GM12878 (cell line): ENCODE measurements around the gene COL28A1. TPM values are rescaled to one million over a fixed set of nuclear protein-coding genes. Genes with fewer than 3 reads are reported as not detected.

Experiments
- ATAC-seq: fragments of 200-7000 bp; cut with Tn5 transposase; 3 replicates; pipeline ENCODE4 v1.9.1; 2020; ENCODE audit warnings: mild to moderate bottlenecking, moderate library complexity
- BruUV-seq: library from RNA; stranded (reverse); fragments of 400-500 nt; replicated peaks from 2 replicates; lab custom pipeline; 2021; lab: Mats Ljungman, UMichigan
- CTCF ChIA-PET: fragments of 300-600 bp; sonication (Branson Sonifier 250); formaldehyde crosslinking; extraction: SDS; loops from one replicate; lab custom pipeline; 2021; ENCODE audit warnings: inconsistent platforms; lab: Yijun Ruan, JAX
- POLR2A ChIA-PET: fragments of 350-600 bp; formaldehyde crosslinking; extraction: SDS; loops from one replicate; lab custom pipeline; 2021; ENCODE audit warnings: inconsistent platforms; lab: Charles Lee
- RAD21 ChIA-PET: fragments of 300-600 bp; sonication (Branson Sonifier 250); formaldehyde crosslinking; loops from one replicate; lab custom pipeline; 2023; ENCODE audit warnings: antibody characterized with exemption; ENCODE audit not compliant: unreplicated experiment; lab: Charles Lee
- SMC1A ChIA-PET: fragments of 300-600 bp; sonication (Branson Sonifier 250); formaldehyde crosslinking; loops from one replicate; lab custom pipeline; 2023; ENCODE audit not compliant: unreplicated experiment, uncharacterized antibody; lab: Charles Lee
- DNase-seq: peaks from one replicate; pipeline ENCODE4 v3.0.0-alpha.2; 2011; ENCODE audit warnings: low read depth, low spot score
- FAIRE-seq: peaks from 3 replicates; lab custom pipeline; 2011; peaks lifted over from hg19 to GRCh38; lab: Jason Lieb, UNC
- H2AFZ ChIP-seq: 2 replicates; pipeline ENCODE4 v1.6.0; 2011; ENCODE audit warnings: low read depth, low read length, control low read depth; ENCODE audit not compliant: control insufficient read depth
- H3K27ac ChIP-seq: 2 replicates; pipeline ENCODE4 v1.5.1; 2011; ENCODE audit warnings: control low read depth; ENCODE audit not compliant: control insufficient read depth, insufficient read depth
- H3K27me3 ChIP-seq, 2 experiments: replicated peaks in 1 of 2; 2 replicates each; pipeline versions ENCODE4 v1.6.0 to v1.6.1; 2011; ENCODE audit warnings: low read length in 1 of 2; ENCODE audit not compliant: control insufficient read depth in 2 of 2, insufficient read depth in 2 of 2
- H3K36me3 ChIP-seq, 2 experiments: 2 replicates each; pipeline ENCODE4 v1.5.1; 2011; ENCODE audit warnings: low read length in 1 of 2; ENCODE audit not compliant: control insufficient read depth in 2 of 2, insufficient read depth in 2 of 2
- H3K4me1 ChIP-seq: 2 replicates; pipeline ENCODE4 v1.6.1; 2011; ENCODE audit warnings: mild to moderate bottlenecking, low read length, moderate library complexity, mixed read lengths; ENCODE audit not compliant: control insufficient read depth, insufficient read depth
- H3K4me2 ChIP-seq: 2 replicates; pipeline ENCODE4 v1.6.0; 2011; ENCODE audit warnings: control low read depth; ENCODE audit not compliant: control insufficient read depth, insufficient read depth
- H3K4me3 ChIP-seq: fragments of 200-600 bp; sonication (generic); 2 replicates; pipeline ENCODE4 v1.5.1; 2016
- H3K79me2 ChIP-seq: 2 replicates; pipeline ENCODE4 v1.6.0; 2011; ENCODE audit warnings: low read length; ENCODE audit not compliant: control insufficient read depth, insufficient read depth
- H3K9ac ChIP-seq: 2 replicates; pipeline ENCODE4 v1.8.0; 2011; ENCODE audit warnings: low read length, control low read depth, mixed read lengths; ENCODE audit not compliant: control insufficient read depth, insufficient read depth
- H3K9me3 ChIP-seq: replicated peaks from 3 replicates; pipeline ENCODE4 v1.5.1; 2011; ENCODE audit warnings: mild to moderate bottlenecking, low read length; ENCODE audit not compliant: control insufficient read depth, insufficient read depth
- H4K20me1 ChIP-seq: 2 replicates; pipeline ENCODE4 v1.6.0; 2011; ENCODE audit not compliant: control insufficient read depth, insufficient read depth
- ATF7 ChIP-seq: fragments of 450-650 bp; IDR thresholded peaks from 2 replicates; pipeline ENCODE4 v1.6.1; 2016; ENCODE audit warnings: low read depth, mild to moderate bottlenecking
- BHLHE40 ChIP-seq, 2 experiments: fragments of 450-650 bp in 1 of 2; IDR thresholded peaks; 2 replicates each; pipeline ENCODE4 v1.6.1; 2011 to 2017; ENCODE audit warnings: low read depth in 2 of 2, borderline replicate concordance in 1 of 2, improper control_type of control experiment in 1 of 2, low read length in 1 of 2, mild to moderate bottlenecking in 1 of 2
- CBFB ChIP-seq: IDR thresholded peaks from 2 replicates; pipeline ENCODE4 v1.6.1; 2016; ENCODE audit warnings: antibody characterized with exemption, low read depth
- CBX5 ChIP-seq: sonication (generic); IDR thresholded peaks from 2 replicates; pipeline ENCODE4 v1.6.1; 2016; ENCODE audit warnings: low read depth, moderate library complexity, mild to moderate bottlenecking, inconsistent platforms
- CHD2 ChIP-seq: IDR thresholded peaks from 2 replicates; pipeline ENCODE4 v1.6.1; 2011; ENCODE audit warnings: low read depth, low read length, improper control_type of control experiment, borderline replicate concordance
- CREB1 ChIP-seq: IDR thresholded peaks from 2 replicates; pipeline ENCODE4 v1.6.1; 2012; ENCODE audit warnings: low read depth, mild to moderate bottlenecking, inconsistent platforms
- IKZF1 ChIP-seq: fragments of 450-650 bp; conservative IDR thresholded peaks from 2 replicates; pipeline ENCODE4 v1.6.1; 2017; ENCODE audit warnings: antibody characterized with exemption, mild to moderate bottlenecking
- IKZF2 ChIP-seq, 2 experiments: fragments of 450-650 bp; IDR thresholded peaks; 2 replicates each; pipeline ENCODE4 v1.6.1; 2017; ENCODE audit warnings: mild to moderate bottlenecking in 2 of 2, moderate library complexity in 2 of 2
- MEF2A ChIP-seq: IDR thresholded peaks from 2 replicates; pipeline ENCODE4 v1.6.1; 2011; ENCODE audit warnings: low read depth, mild to moderate bottlenecking, low read length, moderate library complexity; ENCODE audit not compliant: insufficient read depth
- PAX5 ChIP-seq: IDR thresholded peaks from 2 replicates; pipeline ENCODE4 v1.6.1; 2011; ENCODE audit warnings: low read depth, low read length, borderline replicate concordance
- POU2F2 ChIP-seq: IDR thresholded peaks from 3 replicates; pipeline ENCODE4 v1.6.1; 2011; ENCODE audit warnings: low read depth, mild to moderate bottlenecking, low read length, borderline replicate concordance
- RUNX3 ChIP-seq: IDR thresholded peaks from 2 replicates; pipeline ENCODE4 v1.6.1; 2012; ENCODE audit warnings: low read length, inconsistent platforms
- SP1 ChIP-seq: IDR thresholded peaks from one replicate; pipeline ENCODE4 v1.6.1; 2011; ENCODE audit warnings: low read depth, low read length
- TBL1XR1 ChIP-seq: IDR thresholded peaks from 2 replicates; pipeline ENCODE4 v1.6.1; 2012; ENCODE audit warnings: low read depth, low read length, improper control_type of control experiment
- TCF12 ChIP-seq: IDR thresholded peaks from 2 replicates; pipeline ENCODE4 v1.6.1; 2011; ENCODE audit warnings: low read depth, mild to moderate bottlenecking, low read length
- ZNF384 ChIP-seq: IDR thresholded peaks from 2 replicates; pipeline ENCODE4 v1.6.1; 2012; ENCODE audit warnings: low read depth, mild to moderate bottlenecking, low read length, improper control_type of control experiment, borderline replicate concordance
- WGBS: methylation state at CpG from one replicate; pipeline ENCODE4 v1.1.6; 2016; ENCODE audit warnings: low lambda C conversion rate; ENCODE audit not compliant: insufficient replicate concordance, insufficient coverage; ENCODE audit errors: missing lambda C conversion rate; 5-methylcytosine and 5-hydroxymethylcytosine counted together
- in situ Hi-C: fragments of 300-500 bp; cut with MboI; formaldehyde crosslinking; loops from 9 replicates; pipeline ENCODE4 v1.14.3; 2018; ENCODE audit warnings: mixed read lengths
- intact Hi-C: fragments of 100-400 bp; cut with micrococcal nuclease; formaldehyde crosslinking; loops from one replicate; pipeline ENCODE4 v1.14.2; 2022; ENCODE audit not compliant: unreplicated experiment
- polyA plus RNA-seq, 11 experiments: library from polyadenylated mRNA; depleted of rRNA in 4 of 11; unstranded in 6 of 11; stranded (reverse) in 5 of 11; fragments of >200 nt; fragmentation: Nextera tagmentation in 4 of 11; fragmentation: Illumina TruSeq in 1 of 11; extraction: Ambion mirVana in 4 of 11; extraction: Trizol in 1 of 11; gene quantifications; 1 replicate in 1 of 11; 2 replicates in 10 of 11; pipeline versions ENCODE4 v1.2.1 to v1.2.3, GENCODE V29; 2011 to 2016; ENCODE audit warnings: inconsistent platforms in 2 of 11, missing spikeins in 2 of 11, low read depth in 1 of 11
- total RNA-seq, 4 experiments: library from RNA; depleted of rRNA in 3 of 4; stranded (reverse); fragments of >200 nt in 3 of 4; fragmentation: Illumina TruSeq in 1 of 4; extraction: Trizol in 1 of 4; gene quantifications; 2 replicates each; pipeline versions ENCODE4 v1.2.1 to v1.2.3, GENCODE V29; 2013 to 2021
- TF ChIP-seq, protein P1 (sequence below): IDR thresholded peaks from 2 replicates; pipeline ENCODE4 v1.6.1; 2011; ENCODE audit warnings: mild to moderate bottlenecking, low read depth, low read length, moderate library complexity; ENCODE audit not compliant: insufficient replicate concordance
- TF ChIP-seq, protein P2 (sequence below): fragments of 450-650 bp; IDR thresholded peaks from 2 replicates; pipeline ENCODE4 v1.6.1; 2016; ENCODE audit warnings: mild to moderate bottlenecking
- TF ChIP-seq, protein P3 (sequence below): fragments of 450-650 bp; IDR thresholded peaks from 2 replicates; pipeline ENCODE4 v1.6.1; 2017; ENCODE audit warnings: mild to moderate bottlenecking

COL28A1 gene
- total and polyA plus RNA-seq, 10 of the 15 experiments (the other 5 are each of a cell fraction or from before 2014, with no cell fraction given): 0.05 to 0.22 TPM; not detected in 8

DNA sequence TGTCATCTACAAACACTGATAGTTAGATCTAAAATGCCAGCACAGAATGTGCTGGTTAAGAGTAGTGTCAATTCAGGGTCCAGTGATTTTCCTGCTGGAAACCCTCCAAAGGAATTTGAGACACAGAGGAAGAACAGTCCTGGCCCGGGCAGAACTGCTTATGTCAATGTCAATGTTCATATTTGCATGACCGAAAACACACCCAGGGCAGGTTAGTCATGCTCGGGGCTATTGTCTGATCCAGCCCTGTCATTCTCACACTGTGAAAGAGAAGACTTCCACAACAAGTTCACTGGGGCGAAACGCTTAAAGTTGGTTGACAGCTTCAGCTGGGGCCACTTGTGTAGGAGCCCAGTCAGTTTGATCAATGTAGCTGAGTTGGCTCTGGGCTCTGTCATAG, 214.0 kb downstream of the COL28A1 start:
- BruUV-seq: no TSS peak
- peaks cover 22% of the 10 kb centered on the region for H3K4me1 ChIP-seq
- no peak overlapping the region for H3K27ac ChIP-seq
- H3K9ac ChIP-seq: no peak overlapping the region
- H3K9me3 ChIP-seq: no peaks in the 10 kb centered on the region; the same call in 2 of the 3 replicates
- CTCF ChIA-PET: interaction anchor here (0.6 to 1.2 kb wide), 2 partner anchors 50 to 68 kb away, joined by 3 to 4 read pairs; no protein-coding TSS in a partner anchor
- TF ChIP-seq CBX5 (0 out of 2 replicates have a peak, but pooled peaks have one; percentile 66), ATF7 (peak; percentile 27; the same call in 1 of the 2 replicates), IKZF2 (IDR thresholded peaks at IDR 0.05) (peak; percentile 40 to 41; a peak in 1 of 4 replicates), SP1 (no peak), CHD2 (no peak), IKZF1 (peak; percentile 43; the same call in 1 of the 2 replicates), MEF2A (no peak), POU2F2 (peak; percentile 86; the same call in 2 of the 3 replicates), BHLHE40 (IDR thresholded peaks at IDR 0.05; ENCODE audit: borderline replicate concordance in 1 of 2, low read depth in 2 of 2, low read length in 1 of 2) (peak in 1 of 2 experiments; percentile 62; a peak in 1 of 4 replicates), ZNF384 (no peak), CREB1 (peak; percentile 17; the same call in 1 of the 2 replicates), CBFB (no peak), PAX5 (peak; percentile 87; the same call in 1 of the 2 replicates), TBL1XR1 (no peak), TCF12 (0 out of 2 replicates have a peak, but pooled peaks have one; percentile 18), RUNX3 (no peak)
- TF ChIP-seq, protein P1, sequence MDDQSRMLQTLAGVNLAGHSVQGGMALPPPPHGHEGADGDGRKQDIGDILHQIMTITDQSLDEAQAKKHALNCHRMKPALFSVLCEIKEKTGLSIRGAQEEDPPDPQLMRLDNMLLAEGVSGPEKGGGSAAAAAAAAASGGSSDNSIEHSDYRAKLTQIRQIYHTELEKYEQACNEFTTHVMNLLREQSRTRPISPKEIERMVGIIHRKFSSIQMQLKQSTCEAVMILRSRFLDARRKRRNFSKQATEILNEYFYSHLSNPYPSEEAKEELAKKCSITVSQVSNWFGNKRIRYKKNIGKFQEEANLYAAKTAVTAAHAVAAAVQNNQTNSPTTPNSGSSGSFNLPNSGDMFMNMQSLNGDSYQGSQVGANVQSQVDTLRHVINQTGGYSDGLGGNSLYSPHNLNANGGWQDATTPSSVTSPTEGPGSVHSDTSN: peak; percentile 67
- TF ChIP-seq, protein P2, sequence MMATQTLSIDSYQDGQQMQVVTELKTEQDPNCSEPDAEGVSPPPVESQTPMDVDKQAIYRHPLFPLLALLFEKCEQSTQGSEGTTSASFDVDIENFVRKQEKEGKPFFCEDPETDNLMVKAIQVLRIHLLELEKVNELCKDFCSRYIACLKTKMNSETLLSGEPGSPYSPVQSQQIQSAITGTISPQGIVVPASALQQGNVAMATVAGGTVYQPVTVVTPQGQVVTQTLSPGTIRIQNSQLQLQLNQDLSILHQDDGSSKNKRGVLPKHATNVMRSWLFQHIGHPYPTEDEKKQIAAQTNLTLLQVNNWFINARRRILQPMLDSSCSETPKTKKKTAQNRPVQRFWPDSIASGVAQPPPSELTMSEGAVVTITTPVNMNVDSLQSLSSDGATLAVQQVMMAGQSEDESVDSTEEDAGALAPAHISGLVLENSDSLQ: peak; percentile 87
- TF ChIP-seq, protein P3, sequence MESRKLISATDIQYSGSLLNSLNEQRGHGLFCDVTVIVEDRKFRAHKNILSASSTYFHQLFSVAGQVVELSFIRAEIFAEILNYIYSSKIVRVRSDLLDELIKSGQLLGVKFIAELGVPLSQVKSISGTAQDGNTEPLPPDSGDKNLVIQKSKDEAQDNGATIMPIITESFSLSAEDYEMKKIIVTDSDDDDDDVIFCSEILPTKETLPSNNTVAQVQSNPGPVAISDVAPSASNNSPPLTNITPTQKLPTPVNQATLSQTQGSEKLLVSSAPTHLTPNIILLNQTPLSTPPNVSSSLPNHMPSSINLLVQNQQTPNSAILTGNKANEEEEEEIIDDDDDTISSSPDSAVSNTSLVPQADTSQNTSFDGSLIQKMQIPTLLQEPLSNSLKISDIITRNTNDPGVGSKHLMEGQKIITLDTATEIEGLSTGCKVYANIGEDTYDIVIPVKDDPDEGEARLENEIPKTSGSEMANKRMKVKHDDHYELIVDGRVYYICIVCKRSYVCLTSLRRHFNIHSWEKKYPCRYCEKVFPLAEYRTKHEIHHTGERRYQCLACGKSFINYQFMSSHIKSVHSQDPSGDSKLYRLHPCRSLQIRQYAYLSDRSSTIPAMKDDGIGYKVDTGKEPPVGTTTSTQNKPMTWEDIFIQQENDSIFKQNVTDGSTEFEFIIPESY: no peak
- TF ChIP-seq, all 136 proteins: peak for 11
- Histone ChIP-seq H3K4me3 (no peak overlapping the region), H3K4me2 (no peak overlapping the region), H3K79me2 (no peaks in the 10 kb centered on the region), H3K36me3 (no peaks in the 10 kb centered on the region), H2AFZ (no peak overlapping the region), H3K27me3 (no peaks in the 10 kb centered on the region; a peak in 1 of 4 replicates), H4K20me1 (no peaks in the 10 kb centered on the region)
- WGBS: 0% methylated on average over 5 of the region's 5 CpGs
- intact Hi-C loops (loop anchor here (5.0 kb wide), 1 partner anchor 139 kb away; the partner anchor contains the start of gene C1GALT1), in situ Hi-C loops (no loop called here)
- peak; percentile 18 for FAIRE-seq
- POLR2A ChIA-PET: interaction anchor here (0.7 to 1.5 kb wide), 2 partner anchors 64 to 144 kb away, joined by 3 to 5 read pairs; no protein-coding TSS in a partner anchor
- SMC1A ChIA-PET: interaction anchor here (1.1 kb wide), 1 partner anchor 141 kb away, joined by 3 read pairs; no protein-coding TSS in a partner anchor
- RAD21 ChIA-PET: interaction anchor here (2.0 kb wide), 1 partner anchor 140 kb away, joined by 9 read pairs; the partner anchor contains the start of gene C1GALT1
- ATAC-seq: peak; percentile 94
- peak; percentile 68 for DNase-seq
